Activated T-cell treated with anti-CD3 and anti-CD28 coated beads for 1 hour (primary cell): Measurements from ENCODE around the gene CMTR1.

Experiments
- DNase-seq: peaks from one replicate; pipeline ENCODE4 v3.0.0-alpha.2; 2020; ENCODE audit warnings: low read depth

Gene CMTR1

DNA sequence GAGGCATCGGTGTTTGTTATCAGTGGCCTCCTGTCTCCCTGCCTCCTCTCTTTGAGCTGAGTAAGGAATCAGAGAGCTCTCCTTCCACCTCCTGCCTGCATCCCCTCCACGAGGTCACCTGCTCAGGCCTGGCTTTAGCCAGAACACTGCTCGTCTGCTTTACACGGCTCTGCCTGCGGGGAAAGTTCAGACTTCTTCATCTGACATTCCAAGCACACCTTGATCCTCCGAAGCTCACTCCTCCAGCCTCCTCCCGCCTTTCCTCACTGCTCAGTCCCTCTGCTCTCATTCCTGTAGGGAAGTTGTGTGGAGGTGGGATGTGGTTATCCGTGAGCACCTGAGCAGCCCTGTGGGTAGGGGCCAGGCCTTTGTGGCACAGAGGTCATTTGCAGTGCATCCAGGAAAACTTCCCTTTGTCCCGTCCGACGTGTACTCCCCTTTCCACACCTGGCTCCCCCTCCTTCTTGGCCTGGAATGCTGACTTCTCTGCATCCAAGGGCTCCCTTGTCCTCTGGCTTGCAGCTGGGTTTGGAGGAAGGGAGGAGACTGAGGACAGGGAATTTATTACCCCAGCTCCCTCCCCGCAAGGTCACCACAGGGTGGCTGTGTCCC is 79.5 kb downstream of the CMTR1 start:
- no peak for DNase-seq

DNA sequence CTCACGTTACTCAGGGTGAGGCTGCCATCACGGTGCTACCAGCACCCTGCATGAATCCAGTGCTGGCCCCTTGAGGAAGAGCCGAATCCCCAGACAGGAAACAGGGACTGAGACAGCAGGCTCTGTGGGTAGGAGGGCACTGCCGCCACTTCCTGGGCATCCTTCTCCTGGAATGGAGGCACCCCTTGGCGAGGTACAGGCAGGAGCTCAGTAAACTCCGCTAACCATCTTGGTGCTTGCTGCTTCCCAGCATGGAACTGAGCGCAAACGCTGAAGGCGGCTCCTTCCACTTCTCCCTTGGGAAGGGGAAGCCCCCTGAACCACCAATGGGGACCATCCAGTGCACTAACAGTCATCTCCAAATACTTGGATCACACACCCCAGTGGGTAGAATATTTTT is 80.1 kb downstream of the CMTR1 start:
- no peak for DNase-seq

DNA sequence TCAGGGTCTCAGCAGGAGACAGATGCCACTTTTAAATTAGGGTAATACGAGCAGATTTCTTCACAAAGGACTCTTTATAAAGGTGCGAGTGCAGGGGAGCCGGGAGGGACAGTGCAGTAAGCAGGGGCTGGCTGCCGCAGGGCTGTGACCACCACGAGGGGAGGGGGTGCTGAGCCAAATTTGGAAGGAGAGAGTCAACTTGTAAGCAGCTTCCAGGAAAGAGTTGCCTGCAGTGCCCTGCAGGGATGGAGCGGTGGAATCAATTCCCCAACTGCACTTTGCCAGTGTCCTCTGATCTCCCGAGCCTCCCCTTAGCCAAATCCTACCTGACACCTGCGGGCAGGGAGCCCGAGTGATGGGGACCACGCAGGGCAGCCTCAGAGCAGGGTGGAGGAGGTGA is 80.6 kb downstream of the CMTR1 start:
- DNase-seq: no peak

DNA sequence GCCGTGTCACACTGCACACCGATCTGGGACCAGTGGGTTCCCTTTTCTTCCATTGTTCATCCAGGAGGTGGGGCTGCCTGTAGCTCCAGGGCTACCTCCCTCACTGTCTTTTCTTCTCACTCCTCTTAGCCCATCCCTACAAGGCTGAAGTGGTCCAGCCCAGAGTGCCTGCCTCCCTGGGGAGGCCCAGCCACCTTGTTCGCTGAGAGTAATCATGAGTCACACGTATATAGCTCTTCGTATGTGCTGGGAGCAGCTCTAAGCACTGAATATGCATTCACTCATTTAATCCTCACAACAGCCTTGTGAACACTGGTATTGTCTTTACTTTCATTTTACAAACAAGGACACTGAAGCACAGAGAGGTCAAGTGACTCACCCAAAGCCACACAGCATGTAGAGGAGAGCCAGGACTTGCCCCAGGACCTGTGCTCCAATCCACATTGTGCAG is 81.3 kb downstream of the CMTR1 start:
- DNase-seq: no peak

DNA sequence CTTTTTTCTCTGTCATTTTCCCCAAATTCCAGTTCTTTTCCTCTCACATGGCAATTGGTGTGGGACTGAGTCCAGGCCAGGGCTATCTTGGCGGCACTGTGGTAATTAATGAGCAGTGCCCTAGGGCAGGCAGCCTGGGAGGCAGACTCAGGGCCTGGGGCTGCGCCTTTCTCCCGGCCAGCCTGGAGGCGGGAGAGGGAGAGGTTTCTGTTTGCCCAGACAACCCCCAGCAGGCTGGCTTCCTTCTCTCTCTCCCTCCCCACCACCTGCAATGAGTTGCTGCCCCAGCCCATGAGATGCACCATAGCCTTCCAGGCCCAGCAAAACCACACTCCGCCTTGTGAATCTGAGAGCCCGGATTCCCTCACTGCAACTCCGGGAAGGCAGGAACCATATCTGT is 81.8 kb downstream of the CMTR1 start:
- DNase-seq: no peak

DNA sequence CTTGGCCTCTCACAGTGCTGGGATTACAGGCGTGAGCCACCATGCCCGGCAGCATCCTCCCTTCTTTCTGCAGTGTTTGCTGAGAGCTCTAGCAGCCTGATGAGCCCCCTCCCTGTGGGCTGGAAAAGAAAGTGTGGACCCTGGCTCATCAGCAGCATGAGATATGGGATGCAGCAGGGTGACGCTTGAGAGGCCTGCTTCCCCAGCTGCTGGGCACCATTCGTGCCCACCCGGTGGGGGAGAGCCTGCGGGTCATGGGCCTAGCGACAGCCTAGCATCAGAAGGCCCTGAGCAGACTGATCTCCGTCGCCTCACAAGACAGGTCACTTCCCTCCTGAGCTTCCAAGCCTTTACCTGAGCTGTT is 82.7 kb downstream of the CMTR1 start:
- no peak for DNase-seq

DNA sequence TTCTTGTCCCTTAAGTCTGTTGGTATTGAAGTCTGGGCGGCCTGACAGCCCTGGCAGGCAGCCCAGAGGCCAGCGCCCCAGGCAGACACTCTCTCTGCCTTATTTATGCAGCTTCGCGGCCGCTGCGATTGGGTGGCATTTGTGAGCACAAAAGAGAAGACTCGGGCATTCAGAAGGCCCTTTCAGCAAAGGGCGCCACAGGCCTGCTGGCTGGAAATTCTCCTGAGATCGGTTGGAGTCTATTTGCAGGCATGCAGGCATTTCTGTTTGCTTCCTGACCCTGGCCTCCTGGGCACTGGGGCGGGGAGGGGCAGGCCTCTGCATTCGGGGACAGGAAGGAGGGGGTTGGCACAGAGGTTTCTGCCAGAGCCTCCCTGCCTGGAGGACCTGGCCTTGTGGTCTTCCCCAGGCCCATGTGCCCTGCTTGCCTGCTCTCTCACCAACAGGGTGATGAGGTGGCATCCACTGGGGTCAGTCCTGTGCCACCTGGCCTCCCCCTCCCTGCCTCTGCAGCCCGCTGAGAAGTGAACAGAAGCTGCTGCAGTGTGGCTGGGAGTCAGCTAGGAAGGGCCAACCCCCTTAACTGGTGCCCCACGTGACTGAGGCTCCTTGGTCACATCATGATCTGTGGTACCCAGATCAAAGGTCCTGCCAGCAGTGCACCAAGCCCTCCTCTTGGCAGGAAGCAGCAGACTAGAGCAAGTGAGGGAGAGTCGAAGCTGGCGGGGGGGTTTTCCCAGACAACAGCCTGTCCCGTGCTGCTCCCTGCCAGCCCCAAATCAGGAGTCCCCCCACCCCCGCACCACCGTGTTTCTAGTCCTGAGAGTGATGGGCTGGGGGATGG is 83.3 kb downstream of the CMTR1 start:
- DNase-seq: peak; percentile 72

DNA sequence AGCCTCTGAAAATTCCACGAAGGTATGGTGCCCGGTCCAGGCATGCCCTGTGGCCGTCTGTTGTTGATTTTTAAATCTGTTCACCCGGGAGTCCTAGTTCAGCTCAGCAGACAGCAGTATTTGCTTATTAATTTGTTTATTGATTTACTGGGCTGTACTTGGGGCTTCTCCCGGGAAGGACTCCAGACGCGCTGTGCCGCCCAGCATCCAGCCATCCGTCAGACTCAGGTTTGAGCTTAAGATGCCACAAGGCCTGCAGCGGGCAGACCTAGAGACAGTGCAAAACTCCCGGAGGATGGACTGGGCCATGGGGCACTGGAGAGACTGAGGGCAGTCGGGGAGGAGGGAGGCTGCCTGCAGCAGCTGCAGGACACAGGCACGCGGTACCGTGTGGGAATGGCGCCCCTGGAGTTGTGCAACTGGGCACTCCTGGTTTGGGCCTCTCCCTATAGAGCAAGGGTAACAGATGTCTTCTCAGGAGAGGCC is 83.9 kb downstream of the CMTR1 start:
- no peak for DNase-seq

DNA sequence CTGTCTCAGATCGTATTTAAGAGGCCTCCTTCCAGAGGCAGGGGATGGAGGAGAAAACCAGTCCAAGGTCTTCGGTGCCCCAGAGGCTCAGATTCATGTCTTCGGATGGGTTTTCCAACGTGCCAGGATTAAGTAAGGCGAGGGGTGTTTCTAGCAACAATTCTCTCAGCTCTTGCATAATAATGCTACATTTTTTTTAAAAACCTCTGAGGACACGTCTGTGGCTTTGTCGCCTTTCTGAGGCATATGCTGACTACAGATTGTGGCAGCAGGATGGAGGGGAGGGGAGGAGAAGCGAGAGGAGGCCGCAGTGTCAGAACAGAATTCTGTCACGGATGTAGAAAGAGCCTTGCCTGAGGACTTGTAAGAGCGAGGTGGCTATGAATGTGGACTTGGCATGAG is 84.4 kb downstream of the CMTR1 start:
- DNase-seq: peak; percentile 45

DNA sequence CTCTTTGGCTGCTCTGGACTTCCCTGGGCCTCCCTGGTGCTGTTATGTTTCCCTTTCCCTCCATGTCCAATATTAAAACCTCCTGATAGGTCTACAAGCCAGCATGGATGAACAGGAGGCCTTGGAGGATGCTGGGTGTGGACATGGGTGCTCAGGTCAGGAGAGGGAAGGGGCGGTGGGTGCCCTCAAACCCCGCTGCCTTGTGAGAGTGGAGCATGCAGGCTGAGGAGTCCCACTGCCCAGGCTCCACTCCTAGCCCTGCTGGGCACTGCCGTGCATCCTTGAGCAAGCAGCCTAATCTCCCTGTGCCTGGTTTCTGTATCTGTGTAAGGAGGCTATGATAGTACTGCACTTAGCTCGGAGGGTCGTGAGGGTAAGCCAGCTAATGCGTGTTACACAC is 85.1 kb downstream of the CMTR1 start:
- DNase-seq: no peak

DNA sequence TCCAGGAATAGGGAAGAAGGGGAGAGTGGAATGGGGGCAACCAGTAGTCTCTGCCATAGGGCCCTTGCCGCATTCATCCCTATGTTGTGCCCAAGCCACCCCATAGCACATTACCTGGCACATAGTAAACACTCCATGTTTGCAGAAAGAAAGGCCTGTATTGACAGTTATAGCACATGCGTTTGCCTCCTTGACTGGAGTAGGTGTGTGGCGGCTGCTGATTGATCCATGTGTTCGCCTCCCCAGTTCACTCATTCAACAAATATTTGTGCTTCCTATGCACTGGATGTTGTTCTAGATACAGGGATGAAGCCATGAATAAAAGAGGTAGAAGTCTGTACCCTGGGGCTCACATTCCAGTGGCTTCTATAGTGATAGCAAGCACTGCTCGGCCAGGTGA is 86.4 kb downstream of the CMTR1 start:
- no peak for DNase-seq

DNA sequence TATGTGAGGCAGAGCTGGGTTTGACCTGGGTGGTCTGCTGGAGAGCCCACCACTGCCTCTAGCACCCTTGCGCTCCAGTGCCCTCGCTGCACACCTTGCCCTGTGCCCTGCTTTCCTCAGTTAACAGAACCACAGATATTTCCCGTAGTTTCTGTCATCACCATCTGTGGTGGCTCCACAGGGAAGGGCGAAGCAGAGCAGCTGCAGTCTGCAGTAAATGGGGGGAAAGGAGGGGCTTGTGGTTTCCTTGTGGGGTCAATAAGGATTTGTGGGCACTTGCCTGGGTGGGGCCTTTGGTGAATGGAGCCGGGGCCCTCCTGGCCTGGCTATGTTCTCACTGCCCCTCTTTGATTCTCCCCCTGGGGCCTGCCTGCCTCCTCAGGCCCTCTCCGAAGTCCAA is 87.9 kb downstream of the CMTR1 start:
- no peak for DNase-seq

DNA sequence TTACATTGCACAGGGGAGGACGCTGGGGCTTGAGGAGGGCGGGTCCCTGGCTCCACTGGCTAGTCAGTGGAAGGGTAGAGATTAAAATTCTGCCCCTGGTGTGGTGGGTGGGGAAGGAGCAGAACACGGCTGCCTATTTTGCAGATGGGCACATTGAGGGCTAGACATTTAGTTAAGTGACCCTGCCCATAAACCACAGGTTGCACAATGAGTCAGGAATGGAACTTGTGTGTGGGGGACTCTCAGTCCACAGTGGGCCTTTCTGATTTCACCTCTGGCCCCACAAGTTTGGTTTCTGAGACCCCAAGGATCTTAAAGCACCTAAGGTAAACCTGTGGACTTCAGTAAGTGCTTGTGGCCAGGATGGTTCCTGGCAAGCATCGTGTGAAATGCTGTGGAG is 88.7 kb downstream of the CMTR1 start:
- no peak for DNase-seq

DNA sequence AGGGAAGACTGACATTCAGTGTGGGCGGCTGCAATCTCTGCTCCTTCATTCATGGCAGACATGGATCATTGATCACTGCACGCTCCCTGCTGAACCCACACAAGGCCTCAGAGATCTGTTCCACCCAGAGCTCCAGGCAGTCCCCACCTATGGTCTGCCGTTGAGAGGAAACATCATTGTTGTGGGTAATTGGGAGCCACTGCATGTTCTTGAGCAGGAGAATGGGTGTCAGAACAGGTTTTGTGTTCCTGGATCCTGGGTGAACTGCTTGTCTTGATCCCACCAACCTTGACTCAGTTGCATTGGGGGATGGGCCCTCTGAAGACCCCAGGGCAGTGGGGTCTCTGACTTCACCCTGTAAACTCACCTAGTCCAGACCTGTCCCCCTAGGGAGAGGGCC is 89.8 kb downstream of the CMTR1 start:
- no peak for DNase-seq

DNA sequence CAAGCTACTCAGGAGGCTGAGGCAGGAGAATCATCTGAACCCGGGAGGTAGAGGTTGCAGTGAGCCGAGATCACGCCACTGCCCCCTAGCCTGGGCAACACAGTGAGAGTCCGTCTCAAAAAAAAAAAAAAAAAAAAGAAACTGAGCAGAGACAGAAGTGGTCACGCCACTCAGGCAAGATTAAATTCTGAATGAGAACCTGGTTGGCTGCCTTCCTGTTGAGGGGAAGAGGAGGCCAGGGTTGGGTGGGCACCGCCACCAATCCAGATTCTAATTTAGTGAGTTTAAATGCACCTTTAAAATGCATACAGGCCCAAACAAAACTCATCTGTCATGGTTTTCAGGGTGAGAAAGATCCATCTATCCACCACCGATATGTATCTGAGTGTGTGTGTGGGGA is 90.4 kb downstream of the CMTR1 start:
- no peak for DNase-seq

DNA sequence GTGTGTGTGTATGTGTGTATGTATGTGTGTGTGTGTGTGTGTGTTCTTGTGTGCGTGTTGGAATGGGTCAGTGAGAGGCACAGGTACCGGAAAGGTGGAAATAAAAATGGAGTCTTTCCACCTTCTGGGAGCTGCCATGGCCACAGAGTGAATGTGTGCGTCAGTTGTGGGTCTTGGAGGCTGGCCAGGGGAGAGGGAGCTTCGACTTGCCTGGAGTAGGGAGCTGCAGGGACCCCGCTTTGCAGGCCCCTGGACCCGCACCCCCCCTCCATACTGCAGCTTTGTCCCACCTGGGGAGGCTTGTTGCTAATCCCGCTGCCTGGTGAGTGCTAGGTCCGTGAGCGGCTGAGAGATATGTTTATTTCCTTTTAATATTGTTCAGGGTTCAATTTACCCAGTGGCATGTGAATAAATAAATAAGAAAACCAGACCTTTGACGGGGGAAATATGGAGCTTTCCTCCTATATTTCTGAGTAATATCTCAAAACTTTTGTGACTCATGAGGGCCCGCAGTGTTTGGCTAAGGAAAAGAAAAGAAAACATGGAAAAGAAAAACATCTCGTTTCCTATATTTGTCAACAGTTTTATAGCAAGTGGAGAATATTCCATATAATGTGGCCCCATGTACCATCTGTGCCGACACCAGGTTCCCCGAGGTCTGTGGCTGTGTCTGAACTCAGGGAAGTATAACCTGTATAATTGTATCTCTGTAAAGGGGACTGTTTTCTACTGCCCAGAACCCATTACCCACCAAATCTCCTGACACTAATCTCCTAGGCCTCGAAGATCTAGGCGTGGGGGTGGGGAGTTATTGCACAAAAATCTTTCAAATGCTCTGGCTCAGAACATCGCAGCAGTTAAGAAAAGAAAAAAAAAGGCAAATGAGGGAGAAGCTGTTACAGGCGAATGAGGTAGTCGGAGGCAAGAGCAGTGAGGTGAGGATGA is 91.3 kb downstream of the CMTR1 start:
- no peak for DNase-seq

DNA sequence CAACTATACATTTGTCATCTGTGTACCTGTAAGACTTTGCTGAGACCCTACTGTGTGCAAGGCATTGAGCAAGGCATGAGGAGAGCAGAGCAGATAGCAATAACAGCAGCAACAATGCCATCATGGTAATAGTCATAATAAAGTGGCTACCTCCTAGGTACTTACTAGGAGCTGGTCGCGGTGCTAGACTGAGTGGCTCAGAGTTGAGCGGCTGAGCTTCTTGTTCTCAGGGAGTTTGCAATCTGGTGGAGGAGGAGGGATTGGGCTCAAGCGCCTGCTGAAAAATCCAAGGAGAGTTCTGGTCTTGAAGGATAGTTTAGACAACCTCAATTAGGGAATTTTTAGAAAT is 91.9 kb downstream of the CMTR1 start:
- DNase-seq: no peak

DNA sequence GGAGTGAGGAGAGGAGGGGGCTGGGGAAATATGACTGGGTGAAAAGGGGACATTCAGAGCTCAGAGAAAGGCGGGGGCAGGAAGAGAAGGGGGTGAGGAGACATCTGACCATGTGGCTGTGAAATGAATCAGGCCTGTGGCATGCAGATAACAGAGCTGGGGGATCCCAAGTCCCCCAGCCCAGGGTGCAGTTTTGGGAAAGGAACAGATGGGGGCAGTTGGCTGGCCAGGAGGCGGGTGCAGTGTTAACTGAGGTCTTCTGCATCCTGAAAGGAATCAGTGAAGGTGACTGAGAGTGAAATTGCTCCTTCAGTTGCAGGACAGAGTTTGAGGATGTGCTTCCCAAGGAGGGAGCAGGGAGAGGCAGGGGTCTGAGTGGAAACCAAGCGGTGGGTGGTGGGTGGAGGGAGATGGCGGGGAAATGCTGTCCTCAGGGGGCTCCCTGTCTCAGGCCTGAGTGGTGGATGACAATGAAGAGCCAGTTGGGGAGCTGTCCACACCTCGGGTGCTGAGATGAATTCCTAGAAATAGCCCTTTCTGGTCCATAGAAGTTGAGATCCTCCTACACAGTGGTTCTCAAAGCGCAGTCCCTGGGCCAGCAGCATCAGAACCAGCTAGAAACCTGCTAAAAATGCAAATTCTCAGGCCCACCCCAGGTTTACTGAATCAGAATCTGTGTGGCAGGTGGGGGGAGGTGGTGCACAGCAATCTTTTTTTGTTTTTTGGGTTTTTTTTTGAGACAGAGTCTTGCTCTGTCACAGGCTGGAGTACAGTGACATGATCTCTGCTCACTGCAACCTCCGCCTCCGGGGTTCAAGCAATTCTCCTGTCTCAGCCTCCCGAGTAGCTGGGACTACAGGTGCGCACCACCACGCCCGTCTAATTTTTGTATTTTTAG is 92.7 kb downstream of the CMTR1 start:
- no peak for DNase-seq

DNA sequence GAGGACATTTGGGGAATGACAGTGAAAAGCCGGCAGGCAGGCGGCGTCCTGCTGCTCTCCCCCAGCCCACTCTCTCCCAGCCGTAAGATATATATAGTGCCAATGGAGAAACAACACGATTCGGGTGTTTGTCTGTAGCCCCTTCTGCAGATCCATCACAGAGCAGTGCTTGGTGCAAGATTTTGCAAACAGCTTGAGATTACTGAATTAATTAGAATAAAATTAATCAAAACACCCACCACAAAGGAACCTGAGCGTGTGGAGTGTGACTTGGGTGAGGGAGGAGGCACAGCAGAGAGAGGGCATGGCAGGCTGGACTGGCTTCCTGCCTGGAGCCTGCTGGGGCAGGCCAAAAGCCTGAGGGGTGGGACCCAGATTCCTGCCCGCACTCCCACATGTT is 95.5 kb downstream of the CMTR1 start:
- DNase-seq: no peak

DNA sequence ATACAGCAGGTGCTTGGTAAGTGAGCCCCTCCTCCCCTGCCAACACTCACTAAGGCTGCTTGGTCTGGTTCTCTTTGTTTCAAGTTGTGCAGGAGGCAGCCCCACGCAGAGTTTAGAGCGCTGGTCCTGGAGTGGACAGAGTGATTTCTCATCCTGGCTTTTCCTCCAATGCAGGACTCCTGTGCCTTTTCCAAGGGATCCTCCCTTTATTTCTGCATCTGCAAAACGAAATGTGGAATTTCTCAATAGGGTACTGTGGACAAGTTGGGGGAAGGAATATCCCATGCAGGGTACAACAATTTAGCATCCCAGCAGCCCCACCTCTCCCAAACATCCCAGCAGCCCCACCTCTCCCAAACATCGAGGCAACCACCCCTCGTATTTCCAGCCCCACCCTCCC is 97.3 kb downstream of the CMTR1 start:
- no peak for DNase-seq

DNA sequence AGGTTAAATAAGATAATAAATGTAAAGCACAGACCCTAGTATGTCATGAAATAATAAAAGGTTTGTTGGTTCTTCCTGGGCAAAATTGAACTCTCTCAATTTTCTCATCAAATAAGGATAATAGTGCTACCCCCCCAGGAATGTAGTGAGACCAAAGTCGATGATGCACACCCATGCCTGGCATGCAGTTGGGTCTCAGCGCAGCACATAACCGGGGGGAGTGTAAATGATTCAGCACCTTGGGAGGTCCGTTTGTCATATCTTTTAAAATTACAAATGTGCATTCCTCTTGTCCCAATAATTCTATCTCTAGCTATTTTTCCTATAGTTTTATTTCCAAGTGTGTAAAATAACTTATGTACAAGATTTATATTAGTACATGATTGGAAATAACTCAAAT is 98.0 kb downstream of the CMTR1 start:
- no peak for DNase-seq
